ACHN (cell line): ENCODE data around the gene KCNG2.
A peak's percentile ranks its signal among the peaks of the same experiment; 100 is the strongest.

Experiments used
- DNase-seq: peaks from one replicate; pipeline ENCODE4 v3.0.0-alpha.2; 2015
- in situ Hi-C: cut with HindIII; loops from 2 replicates; pipeline ENCODE4 v1.10.0; 2017; ENCODE audit warnings: low sequenced_read_pairs, low pct_ligation_motif_present, low pct_unique_long_range_greater_than_20kb

Gene KCNG2

DNA sequence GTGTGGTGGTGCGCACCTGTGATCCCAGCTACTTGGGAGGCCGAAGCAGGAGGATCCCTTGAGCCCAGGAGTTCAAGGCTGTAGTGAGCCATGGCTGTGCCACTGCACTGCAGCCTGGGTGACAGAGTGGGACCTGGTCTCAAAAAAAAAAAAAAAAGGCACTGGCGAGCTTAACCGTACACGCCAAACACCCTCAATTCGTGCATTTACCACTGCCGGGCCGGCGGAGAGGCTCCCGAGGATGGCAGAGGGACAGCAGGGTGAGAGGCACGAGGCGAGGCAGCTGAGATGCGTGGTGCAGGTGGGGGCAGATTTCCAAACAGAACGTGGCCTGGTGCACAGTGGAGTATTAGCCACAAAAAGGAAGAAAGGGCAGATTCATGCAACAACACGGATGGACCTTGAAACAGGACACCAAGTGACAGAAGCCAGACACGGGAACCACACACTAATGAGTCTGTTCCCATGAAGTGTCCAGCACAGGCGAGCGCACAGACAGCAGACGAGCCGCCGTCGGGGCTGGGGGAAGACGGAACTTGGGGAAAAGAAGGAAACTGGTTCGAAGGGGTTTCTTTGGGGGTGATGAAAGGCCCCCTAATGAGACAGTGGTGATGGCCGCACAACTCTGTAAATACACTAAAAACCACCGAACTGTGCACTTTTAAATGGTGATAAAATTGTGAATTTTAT lies 126.3 kb downstream of the KCNG2 start:
- in situ Hi-C loops: no loop called here

DNA sequence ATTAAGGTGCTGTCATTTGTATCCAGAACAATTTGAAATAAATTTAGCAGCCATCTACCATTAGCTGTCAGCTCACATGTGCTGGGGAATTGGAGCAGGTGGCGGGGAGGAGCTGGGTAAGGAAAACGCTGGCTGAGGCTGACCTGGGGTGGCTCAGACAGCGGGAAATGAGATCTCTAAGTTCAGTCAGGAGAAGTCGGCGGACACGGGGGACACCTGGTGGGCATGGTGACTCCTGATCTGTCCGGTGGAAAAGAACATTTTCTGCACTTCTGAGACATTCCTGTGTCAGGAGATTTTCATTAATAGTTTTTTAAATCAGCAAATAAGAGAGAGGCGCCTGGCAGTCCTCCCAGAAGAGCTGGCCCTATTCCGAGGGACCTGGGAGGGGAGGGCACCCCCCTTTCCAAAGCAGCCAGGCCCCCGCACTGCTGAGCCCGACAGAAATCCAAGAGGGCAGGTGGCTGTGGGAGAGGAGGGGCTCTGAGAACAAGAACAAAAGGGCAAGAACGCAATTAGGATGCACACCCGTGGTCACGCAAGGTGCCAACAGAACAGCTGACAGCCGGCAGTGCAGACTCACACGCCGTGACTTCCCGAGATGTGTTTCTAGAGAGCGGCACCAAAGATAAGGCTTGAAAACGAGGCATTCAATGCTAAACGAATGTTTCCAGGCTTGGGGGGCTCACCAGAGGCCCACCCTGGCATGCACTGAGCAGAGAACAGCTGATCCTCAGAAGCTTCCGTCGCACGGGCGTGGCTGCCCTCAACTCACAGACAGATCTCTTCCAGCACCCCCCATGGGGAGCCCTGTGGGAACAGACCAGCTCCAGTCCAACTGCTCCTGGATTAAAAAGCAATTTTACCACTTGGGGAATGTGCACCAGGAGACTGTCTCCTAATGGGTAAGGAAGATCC lies 127.3 kb downstream of the KCNG2 start:
- DNase-seq: no peak
- in situ Hi-C loops: no loop called here

More for the DNA sequence above, 126.3 kb downstream of the KCNG2 start:
- no peak for DNase-seq

DNA sequence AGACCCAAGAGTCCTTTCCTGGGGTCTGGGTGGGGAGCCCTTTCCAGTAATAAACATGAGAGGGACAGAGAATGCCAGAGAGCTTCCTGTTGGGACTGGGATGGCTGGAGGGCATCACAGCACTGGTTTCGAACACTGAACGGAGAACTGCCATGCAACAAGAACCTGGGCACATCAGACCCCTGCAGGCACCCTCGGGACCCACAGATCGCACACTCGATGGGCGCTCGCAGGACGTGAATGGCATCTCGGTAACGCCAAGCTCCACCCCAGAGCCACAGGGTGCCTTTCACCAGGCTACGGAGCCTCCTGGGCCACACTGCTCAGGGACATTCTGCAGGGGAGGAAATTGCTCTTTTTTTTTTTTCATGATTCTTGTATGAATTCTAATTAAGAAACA lies 128.6 kb downstream of the KCNG2 start:
- DNase-seq: no peak
- in situ Hi-C loops: no loop called here

DNA sequence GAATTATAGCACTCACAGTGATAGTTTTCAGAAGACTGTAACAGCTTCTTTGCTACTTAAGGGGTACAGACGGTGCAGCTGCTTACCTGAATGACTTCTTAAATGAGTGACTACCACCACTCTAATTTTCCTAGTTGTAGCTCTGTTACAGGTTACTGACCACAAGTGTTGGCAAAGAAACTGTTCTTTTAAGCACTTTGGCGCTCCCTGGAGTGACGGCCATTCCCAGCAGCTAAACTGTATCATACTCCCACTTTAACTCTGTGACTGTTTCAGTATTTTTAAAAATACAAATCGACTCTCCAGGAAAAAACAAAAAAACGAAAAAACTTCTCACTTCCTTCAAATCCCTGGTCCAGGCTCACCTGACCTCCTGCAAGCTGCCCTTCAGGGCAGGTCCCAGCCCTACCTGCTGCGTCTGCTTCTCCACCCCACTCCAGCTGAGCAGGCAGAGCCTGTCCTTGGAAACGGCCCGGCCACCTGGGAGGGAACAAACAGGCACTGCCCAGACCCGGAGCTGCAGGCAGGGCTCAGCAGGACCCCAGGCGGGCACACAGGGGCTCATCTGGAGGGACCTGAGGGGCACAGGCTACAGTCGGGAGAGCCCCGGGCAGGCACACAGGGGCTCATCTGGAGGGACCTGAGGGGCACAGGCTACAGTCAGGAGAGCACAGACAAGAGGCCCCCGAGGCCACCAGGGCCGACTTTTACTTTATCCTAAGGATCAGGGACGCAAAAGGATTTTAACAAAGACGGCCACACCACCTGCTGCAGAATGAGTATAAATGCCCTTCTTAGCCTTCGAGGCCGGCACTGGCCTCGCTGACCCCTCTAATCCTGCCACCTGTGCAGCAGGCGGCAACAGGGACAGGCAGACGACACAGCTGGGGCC lies 129.2 kb downstream of the KCNG2 start:
- no peak for DNase-seq
- in situ Hi-C loops: no loop called here

DNA sequence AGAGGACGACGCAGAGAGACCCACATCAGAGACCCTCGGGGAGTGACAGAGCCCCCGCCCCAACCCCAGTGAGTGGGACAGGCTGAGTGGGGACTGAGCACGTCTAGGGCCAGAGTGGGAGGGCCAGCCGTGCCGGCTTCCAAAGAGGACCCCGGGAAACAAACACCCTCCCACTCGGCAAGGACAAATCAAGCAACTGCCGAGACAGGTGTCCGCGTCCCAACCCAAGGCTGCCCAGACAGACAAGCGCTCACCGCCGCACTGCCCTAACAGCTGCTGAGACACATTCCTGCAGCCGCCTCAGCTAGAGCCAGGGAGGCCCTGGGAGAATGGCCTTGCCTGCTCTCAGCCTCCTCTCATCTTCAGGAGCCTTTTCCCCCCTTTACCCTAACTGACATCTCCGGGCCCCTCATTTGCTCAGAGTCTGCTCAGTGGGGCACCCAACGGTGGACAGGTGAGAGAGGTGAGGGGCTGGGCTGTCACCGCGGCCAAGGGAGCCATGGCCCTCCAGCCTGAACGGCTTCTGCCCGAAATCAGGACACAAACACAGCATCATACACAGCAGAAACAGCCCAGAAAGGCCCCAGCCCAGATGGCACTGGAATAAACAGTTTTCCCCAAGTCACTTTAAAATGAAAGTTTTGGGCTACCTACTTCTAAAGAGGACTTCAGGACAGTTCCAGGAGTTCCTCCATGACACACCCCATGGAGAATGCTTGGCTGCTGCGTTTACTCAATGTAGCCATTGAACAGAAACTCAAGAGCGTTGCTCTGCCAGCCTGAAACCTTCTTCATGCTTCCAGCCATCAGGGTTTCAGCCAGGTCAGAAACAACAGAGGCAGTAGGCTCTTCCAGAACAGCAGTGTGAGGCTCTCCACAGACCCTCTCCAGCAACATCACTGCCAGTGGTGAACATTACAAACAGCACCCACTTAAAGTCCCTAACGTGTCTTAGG lies 130.1 kb downstream of the KCNG2 start:
- in situ Hi-C loops: no loop called here
- no peak for DNase-seq

DNA sequence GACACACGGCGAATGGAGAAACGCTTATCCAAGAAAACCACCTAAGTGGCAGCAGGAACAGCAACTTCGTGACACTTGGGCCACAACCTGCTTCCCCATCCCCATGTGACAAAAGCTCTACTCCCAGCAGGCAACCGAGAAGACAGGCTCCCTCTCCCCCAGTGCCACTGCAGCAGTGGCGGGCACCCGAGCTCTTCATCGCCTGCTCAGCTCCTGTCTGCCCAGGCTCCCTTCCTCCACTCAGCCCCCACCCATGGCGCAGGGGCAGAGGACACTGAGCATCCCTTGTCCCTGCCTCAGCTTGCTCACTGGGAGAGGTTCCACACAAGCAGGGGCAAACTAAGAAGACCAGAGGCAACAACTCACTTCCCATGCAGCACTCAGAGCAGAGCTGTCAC lies 130.8 kb downstream of the KCNG2 start:
- in situ Hi-C loops: no loop called here

DNA sequence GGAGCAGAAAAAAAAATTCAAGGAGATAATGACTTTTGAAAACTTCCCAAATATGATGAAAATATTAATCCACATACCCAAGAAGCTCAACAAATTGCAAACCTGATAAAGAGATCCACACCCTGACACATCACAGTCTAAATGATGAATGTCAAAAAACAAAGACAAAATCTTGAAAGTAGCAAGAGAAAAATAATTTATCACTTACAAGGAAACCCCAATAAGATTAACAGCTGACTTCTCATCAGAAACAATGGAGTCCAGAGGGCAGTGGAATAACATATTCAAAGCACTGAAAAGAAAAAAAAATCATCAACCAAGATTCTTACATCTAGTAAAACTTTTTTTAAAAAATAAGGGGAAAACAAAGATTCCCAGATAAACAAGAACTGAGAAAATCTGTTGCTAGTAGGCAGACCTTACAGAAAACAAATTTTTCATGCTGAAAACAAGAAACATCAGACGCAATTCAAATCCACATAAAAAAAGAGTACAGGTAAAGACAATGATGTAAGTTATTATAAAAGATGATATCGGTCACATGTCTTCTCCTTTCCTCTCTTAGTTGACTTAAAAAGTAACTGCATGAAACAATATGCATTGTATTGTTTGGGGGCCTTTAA lies 132.4 kb downstream of the KCNG2 start:
- in situ Hi-C loops: no loop called here
- DNase-seq: peak; percentile 4

More for the DNA sequence above, 130.8 kb downstream of the KCNG2 start:
- no peak for DNase-seq

DNA sequence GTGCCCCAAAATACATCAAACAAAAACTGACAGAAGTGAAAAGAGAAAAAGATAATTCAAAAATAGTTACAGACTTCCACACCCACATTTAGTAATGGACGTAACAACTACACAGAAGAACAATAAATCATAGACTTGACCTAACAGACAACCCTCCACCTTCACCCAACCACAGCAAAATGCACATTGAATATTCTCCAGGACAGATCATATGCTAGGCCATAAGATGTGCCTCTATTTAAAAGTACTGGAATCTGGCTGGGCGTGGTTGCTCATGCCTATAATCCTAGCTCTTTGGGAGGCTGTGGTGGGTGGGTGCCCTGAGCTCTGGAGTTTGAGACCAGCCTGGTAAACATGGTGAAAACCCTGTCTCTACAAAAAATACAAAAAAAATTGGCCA lies 133.7 kb downstream of the KCNG2 start:
- DNase-seq: no peak
- in situ Hi-C loops: no loop called here

DNA sequence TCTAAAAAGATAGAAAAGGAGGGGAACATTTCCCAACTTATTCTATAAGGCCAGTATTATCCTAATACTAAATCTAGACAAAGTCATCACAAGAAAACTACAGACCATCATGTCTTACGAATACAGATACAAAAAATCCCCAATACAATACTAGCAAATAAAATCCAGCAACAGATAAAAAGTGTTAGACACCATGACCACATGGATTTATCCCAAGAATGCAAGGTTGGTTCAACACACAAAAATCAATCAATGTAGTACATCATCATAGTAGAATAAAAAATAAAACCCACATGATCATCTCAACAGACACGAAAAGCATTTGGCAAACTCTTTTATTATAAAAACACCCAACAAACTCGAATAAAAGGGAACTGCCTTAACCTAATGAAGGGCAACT lies 135.2 kb downstream of the KCNG2 start:
- DNase-seq: no peak
- in situ Hi-C loops: no loop called here

DNA sequence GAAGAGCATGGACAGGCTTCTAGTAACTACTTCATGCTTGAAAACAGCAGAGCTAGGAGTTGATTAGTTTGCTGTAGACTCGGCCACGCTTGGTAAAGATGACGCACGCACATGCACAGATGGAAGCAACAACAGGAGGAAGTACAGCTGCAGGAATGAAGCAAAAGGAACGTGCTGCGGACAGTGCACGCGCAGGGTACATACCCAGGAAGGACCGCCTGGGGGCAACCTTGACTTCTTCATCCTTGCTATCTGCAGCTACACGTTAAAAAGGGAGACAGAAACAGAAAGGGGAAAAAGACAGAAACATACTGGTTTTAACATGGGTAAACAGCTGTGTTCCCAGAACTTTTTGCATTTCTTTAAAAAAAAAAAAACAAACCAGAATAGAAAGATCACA lies 136.0 kb downstream of the KCNG2 start:
- no peak for DNase-seq

DNA sequence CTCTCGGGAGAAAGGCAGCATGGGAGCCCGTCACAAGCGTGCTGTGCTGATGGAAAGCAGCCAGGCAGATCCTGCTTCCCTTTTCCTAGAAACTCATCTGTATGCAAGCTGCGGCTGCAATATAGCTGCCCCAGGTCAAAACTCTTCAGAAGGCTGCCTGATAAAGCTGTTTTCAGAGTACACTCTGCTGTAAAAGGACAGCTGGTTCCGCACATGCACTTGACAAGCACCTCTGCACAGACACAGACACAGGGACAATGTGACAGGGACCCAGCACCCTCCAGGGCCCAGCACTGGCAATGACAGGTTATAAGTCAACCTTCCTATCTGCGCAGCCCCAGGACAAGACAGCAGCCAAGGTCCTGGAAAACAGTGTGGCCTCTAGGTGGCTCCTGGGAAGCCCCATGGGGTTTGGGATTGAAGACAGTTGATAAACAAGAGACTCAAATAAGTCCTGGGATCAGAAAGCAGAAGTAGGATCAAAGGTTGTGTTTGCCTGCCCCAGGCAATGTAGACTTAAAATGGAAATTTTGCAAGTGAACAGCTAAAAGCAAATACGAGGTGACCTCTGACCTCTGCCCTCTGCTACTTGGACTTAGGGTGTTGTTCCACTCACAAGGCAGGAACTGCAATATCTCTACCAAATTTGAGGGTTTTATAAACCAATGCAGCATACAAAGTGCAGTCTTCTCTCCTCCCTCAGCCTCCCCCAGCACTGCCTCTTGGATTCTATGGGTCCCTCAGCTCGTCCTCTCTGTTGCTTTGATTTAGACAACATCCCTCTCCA lies 136.8 kb downstream of the KCNG2 start:
- DNase-seq: no peak
- in situ Hi-C loops: no loop called here

More for the DNA sequence above, 136.0 kb downstream of the KCNG2 start:
- in situ Hi-C loops: no loop called here

DNA sequence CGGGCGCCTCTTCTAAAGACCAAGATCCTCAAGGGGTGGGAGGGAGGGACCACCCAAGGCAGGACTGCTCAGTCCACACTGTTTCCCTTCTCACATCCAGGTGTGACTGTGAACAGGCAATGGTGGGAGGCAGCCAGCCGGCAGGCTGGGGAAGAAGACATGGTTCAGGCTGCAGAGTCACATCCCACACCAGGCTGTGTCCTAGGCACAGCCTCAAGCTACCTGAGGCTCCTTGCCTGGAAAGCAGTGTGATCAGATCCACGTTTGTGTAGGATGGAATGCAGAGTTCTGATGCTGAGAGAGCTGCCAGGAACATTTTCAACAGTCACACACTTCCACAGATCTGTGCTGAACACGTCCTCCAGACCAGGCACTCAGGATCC lies 137.4 kb downstream of the KCNG2 start:
- no peak for DNase-seq
- in situ Hi-C loops: no loop called here

DNA sequence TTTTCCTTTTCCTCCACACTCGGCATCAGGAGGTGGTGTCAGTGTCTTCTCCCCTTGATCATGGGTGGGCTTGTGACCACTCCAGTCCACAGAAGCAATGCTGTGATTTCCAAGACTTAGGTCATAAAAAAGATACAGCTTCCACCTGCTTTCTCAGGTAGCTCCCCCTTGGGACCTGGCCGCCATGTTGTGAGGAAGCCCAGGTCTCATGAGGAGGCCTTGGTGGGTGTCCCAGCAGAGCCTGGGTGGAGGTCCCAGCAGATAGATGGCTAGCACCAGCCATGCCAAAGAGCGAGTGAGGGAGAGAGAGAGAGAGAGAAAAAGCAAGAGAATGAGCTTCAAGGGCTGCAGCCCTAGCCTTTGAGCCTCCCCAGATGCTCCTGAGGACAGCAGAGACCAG lies 137.8 kb downstream of the KCNG2 start:
- no peak for DNase-seq
- in situ Hi-C loops: no loop called here

DNA sequence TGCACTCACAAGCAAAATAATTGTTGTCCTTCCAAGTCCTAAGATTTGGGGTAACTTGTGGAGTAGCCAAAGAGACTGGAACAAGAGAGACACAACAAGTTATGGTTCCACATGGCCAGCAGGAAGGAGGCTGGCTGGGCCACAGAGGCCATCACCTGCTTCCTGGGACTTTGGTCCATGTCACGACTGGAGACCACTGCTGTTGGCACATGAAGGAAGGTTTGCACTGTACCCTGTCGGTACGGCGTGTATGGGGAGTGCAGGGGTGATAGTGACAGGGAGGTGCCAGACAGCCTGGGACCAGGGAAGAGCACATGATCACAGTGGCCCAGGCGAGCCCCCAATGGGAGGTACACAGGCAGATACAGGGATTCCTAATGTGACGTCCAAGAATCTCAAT lies 138.2 kb downstream of the KCNG2 start:
- DNase-seq: no peak
- in situ Hi-C loops: no loop called here

DNA sequence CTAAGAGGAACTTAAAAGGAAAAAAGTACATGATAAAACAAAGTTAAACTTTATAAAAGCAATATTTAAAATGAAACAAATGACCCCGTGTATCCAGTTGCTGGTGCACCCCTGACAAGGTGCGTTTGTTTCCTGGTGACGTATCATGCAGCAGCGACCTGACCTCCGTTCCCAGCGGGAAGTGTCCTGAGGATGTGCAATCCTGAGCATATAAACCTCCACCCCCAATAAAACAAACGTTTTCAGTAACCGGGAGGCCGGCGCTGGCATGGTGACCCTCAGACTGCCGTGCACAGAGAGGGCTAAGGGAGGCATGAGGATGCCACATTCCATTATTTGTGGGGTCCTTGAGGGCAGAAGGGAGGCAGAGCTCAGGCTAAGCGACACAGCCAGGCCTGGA lies 138.9 kb downstream of the KCNG2 start:
- in situ Hi-C loops: no loop called here
- DNase-seq: no peak

DNA sequence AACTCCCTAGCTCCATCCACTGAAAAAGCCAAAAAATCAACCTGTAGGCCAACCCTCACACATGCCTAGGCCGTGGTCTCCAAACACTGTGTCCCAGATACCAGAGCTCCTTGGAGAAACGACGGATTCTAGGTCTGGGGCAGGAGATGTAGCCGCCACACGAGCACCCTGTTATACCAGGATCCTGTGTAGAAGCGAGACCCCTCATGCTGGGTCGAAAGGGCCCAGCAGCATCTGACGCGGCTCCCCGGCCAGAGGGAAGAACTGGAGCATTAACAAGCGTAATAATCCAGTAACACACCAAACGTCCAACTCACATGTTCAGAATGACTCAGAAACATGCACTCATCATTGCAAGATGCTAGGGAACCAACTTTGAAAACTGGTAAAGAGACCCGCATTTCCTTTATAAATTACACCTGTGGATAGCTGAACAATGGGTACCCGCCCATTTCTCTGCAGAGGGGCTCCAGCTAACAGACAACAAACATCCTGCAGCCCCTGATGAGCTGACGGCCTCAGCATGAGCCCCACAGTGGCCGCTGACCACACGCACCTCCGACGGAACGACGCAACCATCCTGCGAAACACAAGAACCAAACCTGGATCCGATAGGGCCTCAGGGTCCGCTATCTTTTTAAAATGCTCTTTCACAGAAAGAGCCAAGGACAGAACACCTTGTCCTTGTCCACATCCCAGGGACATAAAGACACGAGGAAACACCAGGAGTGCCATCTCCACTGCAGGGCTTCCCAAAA lies 139.5 kb downstream of the KCNG2 start:
- no peak for DNase-seq
- in situ Hi-C loops: no loop called here
